Osteocyte (in vitro differentiated cells): ENCODE data around the gene VPS26C. TPM values are rescaled to one million over a fixed set of nuclear protein-coding genes. Genes with fewer than 3 reads are reported as not detected.

Experiments used
- DNase-seq: peaks from one replicate; pipeline ENCODE4 v3.0.0; 2021; ENCODE audit warnings: mixed read lengths; ENCODE audit not compliant: unreplicated experiment; ENCODE audit errors: extremely low spot score
- H3K27ac Mint-ChIP-seq: one replicate; pipeline ENCODE4 v1.8.0; 2021; ENCODE audit warnings: mild to moderate bottlenecking, mixed read lengths; ENCODE audit not compliant: unreplicated experiment
- H3K27me3 Mint-ChIP-seq: one replicate; pipeline ENCODE4 v1.8.0; 2021; ENCODE audit warnings: mixed read lengths; ENCODE audit not compliant: unreplicated experiment
- H3K36me3 Mint-ChIP-seq: one replicate; pipeline ENCODE4 v1.8.0; 2021; ENCODE audit warnings: mixed read lengths; ENCODE audit not compliant: unreplicated experiment
- H3K4me1 Mint-ChIP-seq: one replicate; pipeline ENCODE4 v1.8.0; 2021; ENCODE audit warnings: mixed read lengths; ENCODE audit not compliant: unreplicated experiment
- H3K4me3 Mint-ChIP-seq: one replicate; pipeline ENCODE4 v1.8.0; 2021; ENCODE audit warnings: mild to moderate bottlenecking, moderate library complexity, mixed read lengths; ENCODE audit not compliant: unreplicated experiment
- H3K9me3 Mint-ChIP-seq: one replicate; pipeline ENCODE4 v1.8.0; 2021; ENCODE audit warnings: mixed read lengths; ENCODE audit not compliant: unreplicated experiment
- total RNA-seq: library from RNA; stranded (reverse); gene quantifications from 2 replicates; pipeline ENCODE4 v1.2.1, GENCODE V29; 2021
- TF ChIP-seq, protein P1 (sequence below): fragments of 200-600 bp; sonication (generic); IDR thresholded peaks from 2 replicates; pipeline ENCODE4 v1.5.0; 2021; ENCODE audit warnings: antibody characterized with exemption, mild to moderate bottlenecking, moderate library complexity

Gene VPS26C
- total RNA-seq, 1 donor from 2014 or later = 51.6 TPM

- H3K36me3 Mint-ChIP-seq = peaks cover 66% of the 10 kb centered on the region
- no peaks in the 10 kb centered on the region for H3K9me3 Mint-ChIP-seq
- no peak overlapping the region for H3K27ac Mint-ChIP-seq
- H3K4me1 Mint-ChIP-seq = no peaks in the 10 kb centered on the region
- H3K27me3 Mint-ChIP-seq = no peaks in the 10 kb centered on the region
- H3K4me3 Mint-ChIP-seq = no peak overlapping the region
- TF ChIP-seq, protein P1, sequence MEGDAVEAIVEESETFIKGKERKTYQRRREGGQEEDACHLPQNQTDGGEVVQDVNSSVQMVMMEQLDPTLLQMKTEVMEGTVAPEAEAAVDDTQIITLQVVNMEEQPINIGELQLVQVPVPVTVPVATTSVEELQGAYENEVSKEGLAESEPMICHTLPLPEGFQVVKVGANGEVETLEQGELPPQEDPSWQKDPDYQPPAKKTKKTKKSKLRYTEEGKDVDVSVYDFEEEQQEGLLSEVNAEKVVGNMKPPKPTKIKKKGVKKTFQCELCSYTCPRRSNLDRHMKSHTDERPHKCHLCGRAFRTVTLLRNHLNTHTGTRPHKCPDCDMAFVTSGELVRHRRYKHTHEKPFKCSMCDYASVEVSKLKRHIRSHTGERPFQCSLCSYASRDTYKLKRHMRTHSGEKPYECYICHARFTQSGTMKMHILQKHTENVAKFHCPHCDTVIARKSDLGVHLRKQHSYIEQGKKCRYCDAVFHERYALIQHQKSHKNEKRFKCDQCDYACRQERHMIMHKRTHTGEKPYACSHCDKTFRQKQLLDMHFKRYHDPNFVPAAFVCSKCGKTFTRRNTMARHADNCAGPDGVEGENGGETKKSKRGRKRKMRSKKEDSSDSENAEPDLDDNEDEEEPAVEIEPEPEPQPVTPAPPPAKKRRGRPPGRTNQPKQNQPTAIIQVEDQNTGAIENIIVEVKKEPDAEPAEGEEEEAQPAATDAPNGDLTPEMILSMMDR = no peak
- no peak for DNase-seq
Measured at GRCh38 chr21:37228003-37228400, 39.1 kb downstream of the VPS26C start.

DNA sequence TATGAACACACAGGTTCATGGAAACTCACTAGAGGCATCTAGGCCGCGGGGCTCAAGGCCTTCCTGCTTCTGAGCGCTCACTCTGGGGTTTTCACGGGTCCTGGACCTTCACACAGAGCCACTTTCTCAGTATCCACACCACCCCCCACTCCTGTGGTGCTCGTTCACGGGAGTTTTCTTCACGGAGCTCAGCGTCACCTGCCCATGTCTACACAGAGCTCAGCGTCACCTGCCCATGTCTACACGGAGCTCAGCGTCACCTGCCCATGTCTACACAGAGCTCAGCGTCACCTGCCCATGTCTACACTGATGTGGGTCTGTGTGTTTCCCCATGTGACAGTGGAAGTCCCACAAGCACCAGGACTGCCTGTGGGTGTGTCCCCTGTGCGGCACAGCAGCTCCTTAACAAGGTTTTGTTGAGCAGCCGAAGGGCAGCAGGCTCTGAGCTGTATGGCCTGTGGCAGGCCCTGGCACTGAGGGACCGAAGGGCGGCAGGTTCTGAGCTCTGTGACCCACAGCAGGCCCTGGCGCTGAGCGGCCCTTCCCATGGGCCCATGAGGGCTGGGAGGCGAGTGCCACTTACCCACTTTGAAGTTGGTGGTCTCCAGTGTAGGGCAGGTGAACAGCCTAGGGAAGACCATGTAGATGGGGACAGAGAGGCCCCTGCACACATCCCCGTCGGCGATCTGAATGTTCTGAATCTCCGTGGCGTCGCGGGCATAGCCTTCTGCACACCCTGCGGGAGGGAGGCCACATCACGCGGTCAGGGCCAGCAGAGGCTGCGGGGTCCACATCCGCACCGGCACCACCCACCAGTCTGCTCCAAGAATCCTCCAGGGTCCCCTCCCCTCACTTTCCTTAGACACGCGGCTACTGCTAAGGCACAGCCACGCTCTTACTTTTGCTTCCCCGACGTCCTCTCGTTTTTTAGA, 39.8 kb downstream of the VPS26C start:
- DNase-seq = peak; percentile 75
- Mint-ChIP-seq H3K4me1 (no peaks in the 10 kb centered on the region), H3K4me3 (no peak overlapping the region), H3K27me3 (no peaks in the 10 kb centered on the region), H3K36me3 (peaks cover 66% of the 10 kb centered on the region), H3K9me3 (no peaks in the 10 kb centered on the region), H3K27ac (no peak overlapping the region)
- TF ChIP-seq, protein P1 = no peak

DNA sequence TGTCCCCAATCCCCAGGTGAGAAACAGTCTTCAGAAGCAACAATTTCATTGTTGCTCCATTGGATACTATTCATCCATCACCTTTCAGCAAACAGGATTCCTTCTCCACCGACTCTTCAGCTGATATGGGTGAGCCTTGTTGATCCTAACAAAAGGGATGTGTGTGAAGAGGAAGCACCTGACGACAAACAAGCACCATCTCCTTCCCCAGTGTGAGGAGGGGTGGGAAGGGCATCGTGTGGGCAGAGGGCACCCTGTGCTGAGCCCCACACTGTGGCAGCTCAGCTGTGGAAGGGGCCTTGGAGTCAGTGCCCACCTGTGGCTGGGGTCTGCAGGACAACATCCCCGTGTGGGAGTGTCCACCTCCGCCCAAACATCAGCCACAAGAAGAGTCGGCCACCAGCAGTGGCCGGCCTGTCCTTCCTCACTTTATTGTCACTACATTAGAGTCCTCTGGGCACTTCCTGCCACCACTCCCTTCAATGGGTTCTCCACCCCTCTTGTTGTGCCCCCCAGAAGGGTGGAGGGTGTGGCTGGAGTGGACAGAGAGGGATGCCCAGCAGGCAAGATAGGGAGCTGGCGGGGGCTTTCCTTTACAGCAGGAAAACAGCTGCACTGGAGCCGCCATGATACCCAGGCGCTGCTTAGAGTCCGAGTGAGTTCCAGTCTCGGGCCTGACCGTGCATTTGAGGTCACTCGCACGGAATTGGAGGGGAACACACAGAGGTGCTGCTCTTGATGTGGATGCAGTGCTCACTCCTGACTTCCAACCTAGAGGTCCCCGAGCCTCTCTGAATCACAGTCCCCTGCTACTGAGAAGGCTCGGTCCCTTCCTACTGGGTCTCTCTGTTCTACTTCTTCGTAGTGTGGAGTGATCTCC, 40.9 kb downstream of the VPS26C start:
- DNase-seq = peak; percentile 65
- no peaks in the 10 kb centered on the region for H3K27me3 Mint-ChIP-seq
- no peaks in the 10 kb centered on the region for H3K9me3 Mint-ChIP-seq
- H3K4me3 Mint-ChIP-seq = no peak overlapping the region
- TF ChIP-seq, protein P1 = no peak
- H3K27ac Mint-ChIP-seq = no peak overlapping the region
- no peaks in the 10 kb centered on the region for H3K4me1 Mint-ChIP-seq
- peaks cover 59% of the 10 kb centered on the region for H3K36me3 Mint-ChIP-seq

- peaks cover 50% of the 10 kb centered on the region for H3K36me3 Mint-ChIP-seq
- H3K4me3 Mint-ChIP-seq = no peak overlapping the region
- H3K4me1 Mint-ChIP-seq = no peaks in the 10 kb centered on the region
- TF ChIP-seq, protein P1 = no peak
- H3K27me3 Mint-ChIP-seq = no peaks in the 10 kb centered on the region
- peak; percentile 75 for DNase-seq
- H3K27ac Mint-ChIP-seq = no peak overlapping the region
- H3K9me3 Mint-ChIP-seq = no peaks in the 10 kb centered on the region
Measured at GRCh38 chr21:37224861-37225839, 42.0 kb downstream of the VPS26C start.
